ENCODE results near the gene TBC1D14.
"Not testable (repeated sequence)": the region's sequence is repeated elsewhere in the genome, so short reads cannot be mapped to it uniquely, and the experiment has no call there.

TBC1D14 gene

GRCh38 chr4:6971536-6972374 lies 62.1 kb downstream of the TBC1D14 start:
- Histone ChIP-seq H3K27me3 (no peaks in the 10 kb centered on the region), H3K4me3 (ENCODE audit: low read depth, low read length) (no peak overlapping the region), H3K36me3 (no peaks in the 10 kb centered on the region), H3K4me1 (no peaks in the 10 kb centered on the region), H3K9me3 (no peaks in the 10 kb centered on the region)
- no peak for TF ChIP-seq CTCF (IDR thresholded peaks at IDR 0.05; ENCODE audit: low read depth, low read length)
- no peak for DNase-seq

GRCh38 chr4:6972375-6972650 lies 62.7 kb downstream of the TBC1D14 start:
- Histone ChIP-seq H3K9me3 (no peaks in the 10 kb centered on the region), H3K4me1 (no peaks in the 10 kb centered on the region), H3K36me3 (no peaks in the 10 kb centered on the region), H3K27me3 (no peaks in the 10 kb centered on the region), H3K4me3 (ENCODE audit: low read depth, low read length) (no peak overlapping the region)
- no peak for DNase-seq
- TF ChIP-seq CTCF (IDR thresholded peaks at IDR 0.05; ENCODE audit: low read depth, low read length): no peak

- no peaks in the 10 kb centered on the region for H3K27me3 ChIP-seq
- no peaks in the 10 kb centered on the region for H3K9me3 ChIP-seq
- H3K36me3 ChIP-seq: no peaks in the 10 kb centered on the region
- DNase-seq: no peak
- no peak overlapping the region for H3K4me3 ChIP-seq (ENCODE audit: low read depth, low read length)
- no peaks in the 10 kb centered on the region for H3K4me1 ChIP-seq
- no peak for TF ChIP-seq CTCF (IDR thresholded peaks at IDR 0.05; ENCODE audit: low read depth, low read length)
These were observed 63.3 kb downstream of the TBC1D14 start for GRCh38 chr4:6972911-6973310.

- Histone ChIP-seq H3K4me3 (ENCODE audit: low read depth, low read length) (no peak overlapping the region), H3K36me3 (no peaks in the 10 kb centered on the region; the same call in 1 of the 2 replicates), H3K9me3 (no peaks in the 10 kb centered on the region), H3K27me3 (no peaks in the 10 kb centered on the region), H3K4me1 (no peaks in the 10 kb centered on the region)
- TF ChIP-seq CTCF (IDR thresholded peaks at IDR 0.05; ENCODE audit: low read depth, low read length): peak; percentile 100
- DNase-seq: peak; percentile 83
These were observed 64.7 kb downstream of the TBC1D14 start for GRCh38 chr4:6974138-6974848.

- H3K9me3 ChIP-seq; H3K4me3 ChIP-seq (ENCODE audit: low read depth, low read length); H3K36me3 ChIP-seq; H3K4me1 ChIP-seq; H3K27me3 ChIP-seq; DNase-seq: not testable (repeated sequence)
These were observed 68.2 kb downstream of the TBC1D14 start for GRCh38 chr4:6977846-6978245.

- H3K27me3 ChIP-seq: no peaks in the 10 kb centered on the region
- no peak overlapping the region for H3K4me3 ChIP-seq (ENCODE audit: low read depth, low read length)
- H3K4me1 ChIP-seq: no peaks in the 10 kb centered on the region
- no peak for TF ChIP-seq CTCF (IDR thresholded peaks at IDR 0.05; ENCODE audit: low read depth, low read length)
- H3K9me3 ChIP-seq: no peaks in the 10 kb centered on the region
- H3K36me3 ChIP-seq: no peaks in the 10 kb centered on the region; the same call in 1 of the 2 replicates
- DNase-seq: no peak
These were observed 74.0 kb downstream of the TBC1D14 start for GRCh38 chr4:6983544-6984142.

All from BE2C (cell line).